HepG2 (cell line): ENCODE measurements around the gene BAG5. TPM values are rescaled to one million over a fixed set of nuclear protein-coding genes. Genes with fewer than 3 reads are reported as not detected.

Source experiments
- ATAC-seq: fragments of 200-7000 bp; cut with Tn5 transposase; 3 replicates; pipeline ENCODE4 v1.9.1; 2020; ENCODE audit warnings: mild to moderate bottlenecking, moderate library complexity
- BruUV-seq: library from RNA; stranded (reverse); fragments of 400-500 nt; replicated peaks from 2 replicates; lab custom pipeline; 2021; lab: Mats Ljungman, UMichigan
- CTCF ChIA-PET: fragments of 300-600 bp; formaldehyde crosslinking; extraction: SDS; loops from one replicate; lab custom pipeline; 2021; ENCODE audit warnings: low total read pairs, inconsistent platforms, low intra/inter-chr PET ratio; lab: Yijun Ruan, JAX
- POLR2A ChIA-PET: fragments of 350-600 bp; sonication (Branson Sonifier 250); formaldehyde crosslinking; loops from one replicate; lab custom pipeline; 2020; ENCODE audit warnings: antibody characterized with exemption, inconsistent platforms; lab: Yijun Ruan, JAX
- DNase-seq: peaks from one replicate; pipeline ENCODE4 v3.0.0-alpha.2; 2015; ENCODE audit warnings: low spot score
- FAIRE-seq: peaks from 3 replicates; lab custom pipeline; 2011; peaks lifted over from hg19 to GRCh38; lab: Jason Lieb, UNC
- H2AFZ ChIP-seq: one replicate; pipeline ENCODE4 v1.6.1; 2011; ENCODE audit warnings: low read length, inconsistent platforms
- H3K27ac ChIP-seq: fragments of 300-600 bp; 3 replicates; pipeline ENCODE4 v1.8.0; 2011; ENCODE audit warnings: mixed run types, mild to moderate bottlenecking, mixed read lengths, low read length, inconsistent platforms; ENCODE audit not compliant: insufficient read depth; ENCODE audit errors: extremely low read length
- H3K27me3 ChIP-seq, 2 experiments: fragments of 200-600 bp in 1 of 2; 2 replicates in 1 of 2; 3 replicates in 1 of 2; pipeline versions ENCODE4 v1.6.0 to v1.8.0; 2011; ENCODE audit warnings: low read length in 2 of 2, mild to moderate bottlenecking in 2 of 2, moderate library complexity in 2 of 2, inconsistent platforms in 1 of 2; ENCODE audit not compliant: insufficient read depth in 2 of 2, control insufficient read depth in 1 of 2
- H3K36me3 ChIP-seq, 2 experiments: fragments of 200-600 bp in 1 of 2; replicated peaks in 1 of 2; 2 replicates in 1 of 2; 3 replicates in 1 of 2; pipeline versions ENCODE4 v1.5.1 to v1.8.0; 2011; ENCODE audit warnings: low read length in 2 of 2, inconsistent platforms in 1 of 2; ENCODE audit not compliant: insufficient read depth in 2 of 2, control insufficient read depth in 1 of 2
- H3K4me1 ChIP-seq: 2 replicates; pipeline ENCODE4 v1.5.1; 2012; ENCODE audit warnings: low read length, inconsistent platforms; ENCODE audit not compliant: insufficient read depth
- H3K4me2 ChIP-seq: 2 replicates; pipeline ENCODE4 v1.6.0; 2011; ENCODE audit warnings: low read depth, low read length, inconsistent platforms
- H3K4me3 ChIP-seq, 3 experiments: fragments of 200-600 bp in 1 of 3; sonication (generic), shearing (Covaris generic) in 1 of 3; replicated peaks in 1 of 3; 2 replicates each; pipeline ENCODE4 v1.5.1; 2011 to 2016; ENCODE audit warnings: low read length in 3 of 3, inconsistent platforms in 2 of 3, low read depth in 2 of 3, mild to moderate bottlenecking in 2 of 3, control low read depth in 1 of 3, mixed read lengths in 1 of 3; ENCODE audit not compliant: insufficient read depth in 1 of 3
- H3K79me2 ChIP-seq: one replicate; pipeline ENCODE4 v1.6.1; 2011; ENCODE audit warnings: low read length, inconsistent platforms; ENCODE audit not compliant: insufficient read depth
- H3K9ac ChIP-seq: 2 replicates; pipeline ENCODE4 v1.6.0; 2011; ENCODE audit warnings: mild to moderate bottlenecking, low read depth, low read length, inconsistent platforms; ENCODE audit not compliant: insufficient read depth
- H3K9me3 ChIP-seq: 2 replicates; pipeline ENCODE4 v1.5.1; 2012; ENCODE audit warnings: mild to moderate bottlenecking, low read length
- H4K20me1 ChIP-seq: 2 replicates; pipeline ENCODE4 v1.6.0; 2011; ENCODE audit warnings: inconsistent platforms, mild to moderate bottlenecking, low read length, moderate library complexity; ENCODE audit not compliant: insufficient read depth
- HHEX ChIP-seq: IDR thresholded peaks from 2 replicates; pipeline ENCODE4 v1.6.1; 2016; ENCODE audit warnings: control low read depth
- HMG20A ChIP-seq: IDR thresholded peaks from 2 replicates; pipeline ENCODE4 v1.6.1; 2016; ENCODE audit warnings: borderline replicate concordance
- HNF1B ChIP-seq: sonication (generic); formaldehyde crosslinking; IDR thresholded peaks from 2 replicates; pipeline ENCODE4 v1.5.1; 2020; ENCODE audit warnings: mild to moderate bottlenecking, moderate library complexity, missing genetic modification reagents
- MTA3 ChIP-seq: sonication (generic); formaldehyde crosslinking; IDR thresholded peaks from 2 replicates; pipeline ENCODE4 v1.4.0; 2020; ENCODE audit warnings: missing genetic modification reagents
- NR2F2 ChIP-seq: IDR thresholded peaks from 2 replicates; pipeline ENCODE4 v1.6.1; 2012; ENCODE audit warnings: low read depth, inconsistent platforms, borderline replicate concordance
- TEAD3 ChIP-seq: optimal IDR thresholded peaks from 2 replicates; pipeline ENCODE3; 2016; ENCODE audit warnings: borderline replicate concordance
- TOPORS ChIP-seq: sonication (generic); formaldehyde crosslinking; IDR thresholded peaks from 2 replicates; pipeline ENCODE4 v1.8.0; 2023; ENCODE audit warnings: mild to moderate bottlenecking, missing genetic modification reagents
- ZBTB3 ChIP-seq: sonication (generic); formaldehyde crosslinking; IDR thresholded peaks from 2 replicates; pipeline ENCODE4 v1.4.0; 2020; ENCODE audit warnings: low read depth, mild to moderate bottlenecking, moderate library complexity, missing genetic modification reagents, borderline replicate concordance
- ZNF274 ChIP-seq: sonication (generic); formaldehyde crosslinking; IDR thresholded peaks from 2 replicates; pipeline ENCODE4 v1.5.1; 2020; ENCODE audit warnings: mild to moderate bottlenecking, missing genetic modification reagents
- ZNF792 ChIP-seq: IDR thresholded peaks from 2 replicates; pipeline ENCODE4 v1.6.1; 2016
- WGBS: methylation state at CpG from one replicate; pipeline ENCODE4 v1.1.6; 2017; ENCODE audit warnings: low lambda C conversion rate; 5-methylcytosine and 5-hydroxymethylcytosine counted together
- in situ Hi-C: cut with HindIII; loops from 2 replicates; pipeline ENCODE4 v1.10.0; 2017; ENCODE audit warnings: low pct_unique_long_range_greater_than_20kb; ENCODE audit not compliant: extremely low pct_ligation_motif_present
- intact Hi-C: fragments of 100-400 bp; cut with micrococcal nuclease; formaldehyde crosslinking; loops from one replicate; pipeline ENCODE4 v1.10.0; 2022; ENCODE audit not compliant: unreplicated experiment
- polyA plus RNA-seq, 8 experiments: library from polyadenylated mRNA; depleted of rRNA in 3 of 8; stranded (reverse) in 7 of 8; unstranded in 1 of 8; fragments of >200 nt; fragmentation: Illumina TruSeq in 4 of 8; extraction: Trizol in 4 of 8; gene quantifications; 2 replicates each; pipeline versions ENCODE4 v1.2.1 to v1.2.3, GENCODE V29; 2011 to 2016; ENCODE audit warnings: low read depth in 4 of 8, missing spikeins in 1 of 8, mixed read lengths in 1 of 8; ENCODE audit not compliant: insufficient read depth in 1 of 8
- total RNA-seq, 5 experiments: library from RNA; depleted of rRNA; stranded (reverse); fragments of >200 nt; fragmentation: Illumina TruSeq; extraction: Trizol; gene quantifications; 2 replicates each; pipeline ENCODE4 v1.2.3, GENCODE V29; 2016; ENCODE audit warnings: low read depth in 1 of 5
- TF ChIP-seq, protein P1 (sequence below): sonication (generic); formaldehyde crosslinking; IDR thresholded peaks from 2 replicates; pipeline ENCODE4 v1.5.0; 2020; ENCODE audit warnings: mild to moderate bottlenecking, missing genetic modification reagents, moderate library complexity
- TF ChIP-seq, protein P2 (sequence below): sonication (generic); formaldehyde crosslinking; IDR thresholded peaks from 2 replicates; pipeline ENCODE4 v1.4.0; 2020; ENCODE audit warnings: missing genetic modification reagents
- TF ChIP-seq, protein P3 (sequence below): sonication (generic); formaldehyde crosslinking; conservative IDR thresholded peaks from 2 replicates; pipeline ENCODE4 v1.8.0; 2022; ENCODE audit warnings: low read depth, missing genetic modification reagents
- TF ChIP-seq, protein P4 (sequence below): sonication (generic); formaldehyde crosslinking; IDR thresholded peaks from 2 replicates; pipeline ENCODE4 v1.8.0; 2022; ENCODE audit warnings: low read depth, missing genetic modification reagents

Gene BAG5
- total and polyA plus RNA-seq, 2 of the 13 experiments (the other 11 are each of a cell fraction or from before 2014, with no cell fraction given) = 3.5 to 21.0 TPM

GRCh38 chr14:103546652-103547454 is 15.6 kb downstream of the BAG5 start:
- CTCF ChIA-PET = interaction anchor here (0.7 to 2.8 kb wide), 3 partner anchors 28 to 51 kb away, joined by 3 to 38 read pairs (median 31); no protein-coding TSS in a partner anchor
- Histone ChIP-seq H3K4me2 (no peak overlapping the region), H2AFZ (no peak overlapping the region), H3K27me3 (peaks cover 2 to 7% of the 10 kb centered on the region in 2 experiments; a peak in 2 of 5 replicates), H4K20me1 (no peaks in the 10 kb centered on the region), H3K9ac (no peak overlapping the region), H3K27ac (no peak overlapping the region), H3K79me2 (no peaks in the 10 kb centered on the region), H3K4me3 (no peak overlapping the region), H3K36me3 (no peaks in the 10 kb centered on the region), H3K9me3 (no peaks in the 10 kb centered on the region), H3K4me1 (peaks cover 43% of the 10 kb centered on the region)
- peak; percentile 44 for DNase-seq
- no peak for FAIRE-seq
- POLR2A ChIA-PET = interaction anchor here (0.6 kb wide), 1 partner anchor 12 kb away, joined by 4 read pairs; no protein-coding TSS in a partner anchor
- peak; percentile 45 for ATAC-seq
- BruUV-seq = no TSS peak
- WGBS = 7% methylated on average over 3 of the region's 21 CpGs
- in situ Hi-C loops = loop anchor here (5.0 kb wide), 1 partner anchor 45 kb away; no protein-coding TSS in a partner anchor
- intact Hi-C loops = loop anchor here (1.0 kb wide), 2 partner anchors 29 to 47 kb away; no protein-coding TSS in a partner anchor
- no peak for TF ChIP-seq ZNF274 (CRISPR knock-in tag)
- TF ChIP-seq, protein P1, sequence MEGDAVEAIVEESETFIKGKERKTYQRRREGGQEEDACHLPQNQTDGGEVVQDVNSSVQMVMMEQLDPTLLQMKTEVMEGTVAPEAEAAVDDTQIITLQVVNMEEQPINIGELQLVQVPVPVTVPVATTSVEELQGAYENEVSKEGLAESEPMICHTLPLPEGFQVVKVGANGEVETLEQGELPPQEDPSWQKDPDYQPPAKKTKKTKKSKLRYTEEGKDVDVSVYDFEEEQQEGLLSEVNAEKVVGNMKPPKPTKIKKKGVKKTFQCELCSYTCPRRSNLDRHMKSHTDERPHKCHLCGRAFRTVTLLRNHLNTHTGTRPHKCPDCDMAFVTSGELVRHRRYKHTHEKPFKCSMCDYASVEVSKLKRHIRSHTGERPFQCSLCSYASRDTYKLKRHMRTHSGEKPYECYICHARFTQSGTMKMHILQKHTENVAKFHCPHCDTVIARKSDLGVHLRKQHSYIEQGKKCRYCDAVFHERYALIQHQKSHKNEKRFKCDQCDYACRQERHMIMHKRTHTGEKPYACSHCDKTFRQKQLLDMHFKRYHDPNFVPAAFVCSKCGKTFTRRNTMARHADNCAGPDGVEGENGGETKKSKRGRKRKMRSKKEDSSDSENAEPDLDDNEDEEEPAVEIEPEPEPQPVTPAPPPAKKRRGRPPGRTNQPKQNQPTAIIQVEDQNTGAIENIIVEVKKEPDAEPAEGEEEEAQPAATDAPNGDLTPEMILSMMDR = peak; percentile 100
- no peak for TF ChIP-seq TOPORS (CRISPR knock-in tag)
- no peak for TF ChIP-seq MTA3
- peak; percentile 76; the same call in 1 of the 2 replicates for TF ChIP-seq HNF1B
- TF ChIP-seq, protein P2, sequence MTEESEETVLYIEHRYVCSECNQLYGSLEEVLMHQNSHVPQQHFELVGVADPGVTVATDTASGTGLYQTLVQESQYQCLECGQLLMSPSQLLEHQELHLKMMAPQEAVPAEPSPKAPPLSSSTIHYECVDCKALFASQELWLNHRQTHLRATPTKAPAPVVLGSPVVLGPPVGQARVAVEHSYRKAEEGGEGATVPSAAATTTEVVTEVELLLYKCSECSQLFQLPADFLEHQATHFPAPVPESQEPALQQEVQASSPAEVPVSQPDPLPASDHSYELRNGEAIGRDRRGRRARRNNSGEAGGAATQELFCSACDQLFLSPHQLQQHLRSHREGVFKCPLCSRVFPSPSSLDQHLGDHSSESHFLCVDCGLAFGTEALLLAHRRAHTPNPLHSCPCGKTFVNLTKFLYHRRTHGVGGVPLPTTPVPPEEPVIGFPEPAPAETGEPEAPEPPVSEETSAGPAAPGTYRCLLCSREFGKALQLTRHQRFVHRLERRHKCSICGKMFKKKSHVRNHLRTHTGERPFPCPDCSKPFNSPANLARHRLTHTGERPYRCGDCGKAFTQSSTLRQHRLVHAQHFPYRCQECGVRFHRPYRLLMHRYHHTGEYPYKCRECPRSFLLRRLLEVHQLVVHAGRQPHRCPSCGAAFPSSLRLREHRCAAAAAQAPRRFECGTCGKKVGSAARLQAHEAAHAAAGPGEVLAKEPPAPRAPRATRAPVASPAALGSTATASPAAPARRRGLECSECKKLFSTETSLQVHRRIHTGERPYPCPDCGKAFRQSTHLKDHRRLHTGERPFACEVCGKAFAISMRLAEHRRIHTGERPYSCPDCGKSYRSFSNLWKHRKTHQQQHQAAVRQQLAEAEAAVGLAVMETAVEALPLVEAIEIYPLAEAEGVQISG (CRISPR knock-in tag) = peak; percentile 32; the same call in 1 of the 2 replicates
- TF ChIP-seq HHEX (CRISPR knock-in tag) = no peak
- TF ChIP-seq ZNF792 (CRISPR knock-in tag) = no peak
- no peak for TF ChIP-seq ZBTB3 (CRISPR knock-in tag)
- no peak for TF ChIP-seq TEAD3 (CRISPR knock-in tag)
- TF ChIP-seq, protein P3, sequence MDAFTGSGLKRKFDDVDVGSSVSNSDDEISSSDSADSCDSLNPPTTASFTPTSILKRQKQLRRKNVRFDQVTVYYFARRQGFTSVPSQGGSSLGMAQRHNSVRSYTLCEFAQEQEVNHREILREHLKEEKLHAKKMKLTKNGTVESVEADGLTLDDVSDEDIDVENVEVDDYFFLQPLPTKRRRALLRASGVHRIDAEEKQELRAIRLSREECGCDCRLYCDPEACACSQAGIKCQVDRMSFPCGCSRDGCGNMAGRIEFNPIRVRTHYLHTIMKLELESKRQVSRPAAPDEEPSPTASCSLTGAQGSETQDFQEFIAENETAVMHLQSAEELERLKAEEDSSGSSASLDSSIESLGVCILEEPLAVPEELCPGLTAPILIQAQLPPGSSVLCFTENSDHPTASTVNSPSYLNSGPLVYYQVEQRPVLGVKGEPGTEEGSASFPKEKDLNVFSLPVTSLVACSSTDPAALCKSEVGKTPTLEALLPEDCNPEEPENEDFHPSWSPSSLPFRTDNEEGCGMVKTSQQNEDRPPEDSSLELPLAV (CRISPR knock-in tag) = no peak
- no peak for TF ChIP-seq HMG20A (CRISPR knock-in tag)
- TF ChIP-seq, protein P4, sequence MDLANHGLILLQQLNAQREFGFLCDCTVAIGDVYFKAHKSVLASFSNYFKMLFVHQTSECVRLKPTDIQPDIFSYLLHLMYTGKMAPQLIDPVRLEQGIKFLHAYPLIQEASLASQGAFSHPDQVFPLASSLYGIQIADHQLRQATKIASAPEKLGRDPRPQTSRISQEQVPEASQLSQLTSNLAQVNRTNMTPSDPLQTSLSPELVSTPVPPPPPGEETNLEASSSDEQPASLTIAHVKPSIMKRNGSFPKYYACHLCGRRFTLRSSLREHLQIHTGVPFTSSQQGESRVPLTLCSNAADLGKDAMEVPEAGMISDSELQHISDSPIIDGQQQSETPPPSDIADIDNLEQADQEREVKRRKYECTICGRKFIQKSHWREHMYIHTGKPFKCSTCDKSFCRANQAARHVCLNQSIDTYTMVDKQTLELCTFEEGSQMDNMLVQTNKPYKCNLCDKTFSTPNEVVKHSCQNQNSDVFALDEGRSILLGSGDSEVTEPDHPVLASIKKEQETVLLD = no peak
- TF ChIP-seq NR2F2 = no peak
